T-helper 1 cell treated with Interleukin-12 subunit alpha and Interleukin-12 subunit beta and Interleukin-4 antibody, amounts not matched to agents 30 ng/mL and 1 ng/mL, for 36 hours (primary cell): ENCODE measurements around the gene TMEM237. TPM values are rescaled to one million over a fixed set of nuclear protein-coding genes. Genes with fewer than 3 reads are reported as not detected.
"Not testable (repeated sequence)": the region's sequence is repeated elsewhere in the genome, so short reads cannot be mapped to it uniquely, and the experiment has no call there.

Source experiments
- intact Hi-C: fragments of 100-400 bp; cut with micrococcal nuclease; formaldehyde crosslinking; loops from one replicate; pipeline ENCODE4 v1.15.1; 2024
- total RNA-seq: library from RNA; stranded (reverse); gene quantifications from 2 replicates; pipeline ENCODE4 v1.2.3, GENCODE V29; 2022

TMEM237 gene
- 14.7 and 17.0 TPM in 2 replicates for total RNA-seq

- intact Hi-C loops: loop anchor here (2.0 to 5.0 kb wide), 10 partner anchors 241 to 1371 kb away; partner anchors contain the start of genes CASP10, CASP8, CFLAR and CLK1
These were observed at the start of gene TMEM237 for GRCh38 chr2:201643216-201643890. Gene TMEM237, minus strand, starts transcription at chr2:201643503. Its CDS starts 103 bp downstream, at chr2:201643400.

- intact Hi-C loops: no loop called here
These were observed 41.9 kb upstream of the TMEM237 start for GRCh38 chr2:201685156-201685555.

- intact Hi-C loops: no loop called here
These were observed 37.4 kb upstream of the TMEM237 start for GRCh38 chr2:201680743-201681142.

- intact Hi-C loops: no loop called here
These were observed 35.1 kb upstream of the TMEM237 start for GRCh38 chr2:201678401-201678800.

- intact Hi-C loops: no loop called here
These were observed 32.2 kb upstream of the TMEM237 start for GRCh38 chr2:201675454-201675853.

GRCh38 chr2:201674794-201675193 is 31.5 kb upstream of the TMEM237 start:
- intact Hi-C loops: no loop called here

- intact Hi-C loops: no loop called here
These were observed 31.0 kb upstream of the TMEM237 start for GRCh38 chr2:201674298-201674697.

GRCh38 chr2:201673546-201673945 is 30.2 kb upstream of the TMEM237 start:
- intact Hi-C loops: no loop called here

- intact Hi-C loops: not testable (repeated sequence)
These were observed 27.9 kb upstream of the TMEM237 start for GRCh38 chr2:201671205-201671604.

GRCh38 chr2:201669865-201670264 is 26.6 kb upstream of the TMEM237 start:
- intact Hi-C loops: no loop called here

- intact Hi-C loops: no loop called here
These were observed 25.2 kb upstream of the TMEM237 start for GRCh38 chr2:201668402-201668910.

GRCh38 chr2:201664334-201664733 is 21.0 kb upstream of the TMEM237 start:
- intact Hi-C loops: no loop called here

GRCh38 chr2:201661366-201661765 is 18.1 kb upstream of the TMEM237 start:
- intact Hi-C loops: no loop called here

- intact Hi-C loops: no loop called here
These were observed 17.1 kb upstream of the TMEM237 start for GRCh38 chr2:201660293-201660895.

- intact Hi-C loops: no loop called here
These were observed 13.4 kb upstream of the TMEM237 start for GRCh38 chr2:201656740-201657139.

GRCh38 chr2:201656102-201656501 is 12.8 kb upstream of the TMEM237 start:
- intact Hi-C loops: no loop called here

- intact Hi-C loops: no loop called here
These were observed 11.5 kb upstream of the TMEM237 start for GRCh38 chr2:201654616-201655384.

GRCh38 chr2:201653221-201653620 is 9.9 kb upstream of the TMEM237 start:
- intact Hi-C loops: no loop called here

- intact Hi-C loops: no loop called here
These were observed 6.1 kb upstream of the TMEM237 start for GRCh38 chr2:201649442-201649841.

GRCh38 chr2:201647431-201647830 is 4.1 kb upstream of the TMEM237 start:
- intact Hi-C loops: no loop called here

GRCh38 chr2:201644001-201644400 is 698 bp upstream of the TMEM237 start:
- intact Hi-C loops: loop anchor here (5.0 kb wide), 3 partner anchors 242 to 782 kb away; partner anchors contain the start of genes CLK1, NIF3L1 and PPIL3
